ENCODE data around the gene TAB3.

The TAB3 gene

DNA sequence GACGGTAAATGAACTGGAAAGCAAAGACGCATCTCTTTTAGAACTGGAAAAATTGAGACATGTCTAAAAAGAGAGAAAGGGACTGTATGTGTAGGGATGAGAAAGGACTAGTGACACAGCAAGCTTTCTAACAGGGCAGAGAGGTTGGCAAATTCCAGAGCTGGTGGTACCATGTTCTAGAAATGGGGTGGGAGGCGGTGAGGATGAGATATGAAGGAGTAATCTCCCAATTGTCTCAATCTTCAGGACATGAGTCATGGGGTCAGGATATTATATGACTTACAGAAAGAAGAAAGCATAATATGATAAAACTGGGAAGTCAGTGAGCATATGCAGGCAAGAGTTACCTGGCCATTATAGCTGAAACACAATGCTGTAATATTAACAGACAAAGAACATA lies 14.2 kb downstream of the TAB3 start:
- no peak overlapping the region for H3K4me3 Mint-ChIP-seq
- H3K27ac Mint-ChIP-seq = no peak overlapping the region
- H3K9me3 Mint-ChIP-seq = no peaks in the 10 kb centered on the region
- DNase-seq (ENCODE audit: low spot score) = no peak
- H3K27me3 Mint-ChIP-seq (ENCODE audit: low read depth) = no peaks in the 10 kb centered on the region
- H3K36me3 Mint-ChIP-seq (ENCODE audit: low read depth) = peaks cover 2% of the 10 kb centered on the region
- peaks cover 9% of the 10 kb centered on the region for H3K4me1 Mint-ChIP-seq (ENCODE audit: low read depth)

DNA sequence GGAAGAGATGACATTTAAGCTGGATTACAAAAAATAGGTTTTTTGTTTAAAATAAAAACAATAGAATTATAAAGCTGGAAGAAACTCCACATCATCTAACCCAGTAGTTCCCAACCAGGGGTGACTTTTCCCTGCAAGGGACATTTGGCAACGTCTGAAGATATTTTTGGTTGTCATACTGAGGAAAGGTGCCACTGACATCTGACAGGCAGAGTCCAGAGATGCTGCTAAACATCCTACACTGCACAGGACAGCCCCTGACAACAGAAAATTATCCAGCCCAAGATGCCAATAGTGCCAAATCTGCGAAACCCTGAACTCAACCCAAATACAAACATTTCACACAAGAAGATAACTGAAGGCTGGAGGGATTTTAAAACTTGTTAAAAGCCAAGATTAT lies 18.5 kb downstream of the TAB3 start:
- no peak overlapping the region for H3K4me3 Mint-ChIP-seq

DNA sequence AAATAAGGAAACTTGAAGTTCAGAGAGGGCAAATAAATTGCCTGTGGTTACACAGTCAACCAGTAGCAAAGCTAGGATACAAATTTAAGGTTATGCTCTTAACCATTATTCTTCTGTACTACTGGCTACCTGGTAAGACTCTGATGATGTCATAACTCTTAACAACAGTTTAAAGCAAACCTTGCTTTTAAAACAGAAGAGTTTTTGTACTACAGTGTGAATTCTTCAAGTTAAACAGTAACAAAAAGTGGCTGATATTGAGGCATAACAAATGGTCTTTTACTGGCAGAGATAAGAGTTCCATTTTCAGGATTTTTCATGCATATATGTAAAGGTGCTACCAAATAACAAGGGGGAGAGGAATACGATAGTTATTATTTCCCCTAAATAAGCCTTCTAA lies 23.4 kb downstream of the TAB3 start:
- DNase-seq (ENCODE audit: low spot score) = no peak
- H3K27ac Mint-ChIP-seq = no peak overlapping the region
- H3K36me3 Mint-ChIP-seq (ENCODE audit: low read depth) = peaks cover 3% of the 10 kb centered on the region
- H3K4me3 Mint-ChIP-seq = no peak overlapping the region
- no peaks in the 10 kb centered on the region for H3K27me3 Mint-ChIP-seq (ENCODE audit: low read depth)
- H3K9me3 Mint-ChIP-seq = no peaks in the 10 kb centered on the region
- no peaks in the 10 kb centered on the region for H3K4me1 Mint-ChIP-seq (ENCODE audit: low read depth)

More for the DNA sequence above, 18.5 kb downstream of the TAB3 start:
- H3K27me3 Mint-ChIP-seq (ENCODE audit: low read depth) = no peaks in the 10 kb centered on the region
- H3K9me3 Mint-ChIP-seq = no peaks in the 10 kb centered on the region
- peaks cover 2% of the 10 kb centered on the region for H3K36me3 Mint-ChIP-seq (ENCODE audit: low read depth)
- H3K4me1 Mint-ChIP-seq (ENCODE audit: low read depth) = peaks cover 6% of the 10 kb centered on the region
- H3K27ac Mint-ChIP-seq = no peak overlapping the region
- DNase-seq (ENCODE audit: low spot score) = no peak

DNA sequence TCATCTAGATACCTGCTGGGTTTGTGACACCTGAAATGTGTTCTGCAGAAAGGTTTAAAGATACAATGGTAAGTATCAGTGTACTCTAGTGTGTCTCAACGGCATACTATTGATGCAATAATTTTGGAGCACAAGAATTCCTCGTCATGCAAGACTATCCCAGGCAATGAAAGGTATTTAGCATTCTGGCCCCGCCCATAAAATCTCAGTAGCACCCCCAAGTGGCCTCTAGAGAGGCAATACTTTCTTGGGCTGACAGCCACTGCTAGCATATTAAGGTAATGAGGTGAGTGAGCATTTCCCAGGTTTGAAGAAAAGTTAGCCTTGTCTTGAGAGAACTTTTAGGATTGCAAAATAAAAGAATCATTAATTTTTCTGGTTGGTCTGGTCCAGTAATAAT lies 24.0 kb downstream of the TAB3 start:
- Mint-ChIP-seq H3K4me3 (no peak overlapping the region), H3K27ac (no peak overlapping the region), H3K27me3 (ENCODE audit: low read depth) (no peaks in the 10 kb centered on the region), H3K4me1 (ENCODE audit: low read depth) (no peaks in the 10 kb centered on the region), H3K36me3 (ENCODE audit: low read depth) (peaks cover 3% of the 10 kb centered on the region), H3K9me3 (no peaks in the 10 kb centered on the region)
- DNase-seq (ENCODE audit: low spot score) = no peak

DNA sequence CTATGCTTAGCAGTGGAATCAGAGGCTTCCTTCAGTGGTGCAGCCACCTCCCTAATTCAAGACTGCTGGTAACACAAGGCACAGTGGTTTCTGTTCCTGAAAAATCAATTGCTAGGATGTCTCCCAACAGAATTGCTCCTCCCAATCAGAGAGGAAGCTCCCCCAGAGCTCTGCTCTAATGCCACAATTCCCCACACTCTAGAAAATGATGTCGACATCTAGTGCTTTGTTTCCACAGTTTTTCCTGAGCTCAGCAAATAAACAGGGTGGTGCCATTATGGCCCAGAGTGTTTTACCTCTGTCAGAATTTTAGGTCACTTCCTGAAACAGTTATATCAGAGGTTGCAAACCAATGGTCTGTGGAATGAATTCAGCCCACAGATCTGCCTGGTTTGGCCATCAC lies 24.7 kb downstream of the TAB3 start:
- Mint-ChIP-seq H3K4me3 (no peak overlapping the region), H3K27ac (no peak overlapping the region), H3K4me1 (ENCODE audit: low read depth) (no peaks in the 10 kb centered on the region), H3K36me3 (ENCODE audit: low read depth) (peaks cover 5% of the 10 kb centered on the region), H3K27me3 (ENCODE audit: low read depth) (no peaks in the 10 kb centered on the region), H3K9me3 (no peaks in the 10 kb centered on the region)
- no peak for DNase-seq (ENCODE audit: low spot score)

DNA sequence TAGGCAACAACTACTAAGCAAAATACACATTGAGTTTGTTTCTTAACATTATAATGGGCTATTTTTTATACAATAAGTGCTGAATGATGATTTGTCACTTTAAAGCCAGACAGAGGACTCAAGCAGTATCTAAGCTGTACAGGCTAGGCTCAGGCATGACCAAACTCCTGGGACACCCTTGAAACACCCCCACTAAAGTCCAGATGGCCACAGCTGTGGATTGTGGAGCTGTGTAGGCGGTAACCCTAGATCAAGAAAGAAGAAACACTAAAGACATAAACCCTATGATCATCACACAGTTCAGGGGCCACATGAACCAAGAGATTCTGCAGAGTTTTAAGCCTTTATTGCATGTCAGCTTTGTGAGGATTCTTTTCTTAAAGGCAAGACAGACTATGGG lies 25.1 kb downstream of the TAB3 start:
- no peaks in the 10 kb centered on the region for H3K27me3 Mint-ChIP-seq (ENCODE audit: low read depth)
- DNase-seq (ENCODE audit: low spot score) = no peak
- H3K9me3 Mint-ChIP-seq = no peaks in the 10 kb centered on the region
- H3K27ac Mint-ChIP-seq = no peak overlapping the region
- no peaks in the 10 kb centered on the region for H3K4me1 Mint-ChIP-seq (ENCODE audit: low read depth)
- H3K36me3 Mint-ChIP-seq (ENCODE audit: low read depth) = peaks cover 8% of the 10 kb centered on the region
- no peak overlapping the region for H3K4me3 Mint-ChIP-seq

DNA sequence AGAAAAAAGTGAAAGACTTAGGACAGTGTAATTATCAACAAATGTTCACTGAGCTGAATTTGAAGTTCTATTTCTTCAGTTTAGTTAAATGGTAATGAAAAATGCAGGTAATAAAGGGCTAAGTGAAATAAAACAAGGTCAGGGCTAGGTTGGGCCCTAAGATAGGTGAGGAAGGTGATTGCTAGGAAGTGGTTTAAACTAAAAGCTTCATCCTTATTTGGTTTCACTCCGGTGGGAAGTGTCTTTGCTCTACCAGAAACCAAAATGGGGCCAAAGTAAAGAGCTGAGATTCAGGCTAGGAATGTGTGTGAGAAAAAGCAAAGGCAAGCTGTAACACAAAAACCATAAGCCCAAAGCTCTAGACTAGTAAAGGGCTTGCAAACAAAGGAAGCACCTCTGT lies 31.0 kb downstream of the TAB3 start:
- H3K4me3 Mint-ChIP-seq = no peak overlapping the region
- H3K27ac Mint-ChIP-seq = no peak overlapping the region
- peaks cover 26% of the 10 kb centered on the region for H3K36me3 Mint-ChIP-seq (ENCODE audit: low read depth)
- H3K9me3 Mint-ChIP-seq = no peaks in the 10 kb centered on the region
- no peaks in the 10 kb centered on the region for H3K27me3 Mint-ChIP-seq (ENCODE audit: low read depth)
- H3K4me1 Mint-ChIP-seq (ENCODE audit: low read depth) = no peaks in the 10 kb centered on the region
- DNase-seq (ENCODE audit: low spot score) = no peak

DNA sequence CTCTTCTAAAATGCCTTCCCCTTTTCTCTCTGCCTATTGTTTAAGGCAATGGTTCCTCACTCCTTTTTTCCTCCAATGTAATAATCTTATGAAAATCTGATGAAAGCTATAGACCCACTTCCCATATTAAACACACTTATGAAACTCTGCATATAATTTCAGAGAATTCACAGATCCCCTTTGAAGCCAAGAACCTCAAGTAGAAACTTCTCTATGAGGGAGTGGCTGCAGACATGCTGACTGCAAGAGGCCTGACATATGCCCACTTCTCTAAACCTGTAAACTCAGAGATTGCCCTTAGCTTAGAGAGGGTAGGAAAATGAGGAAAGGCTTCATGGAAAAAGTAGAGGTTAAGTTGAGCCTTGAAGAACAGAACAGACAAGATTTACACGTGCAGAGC lies 37.6 kb downstream of the TAB3 start:
- H3K4me1 Mint-ChIP-seq (ENCODE audit: low read depth) = no peaks in the 10 kb centered on the region
- no peak overlapping the region for H3K27ac Mint-ChIP-seq
- H3K4me3 Mint-ChIP-seq = no peak overlapping the region
- no peaks in the 10 kb centered on the region for H3K9me3 Mint-ChIP-seq
- no peaks in the 10 kb centered on the region for H3K27me3 Mint-ChIP-seq (ENCODE audit: low read depth)
- H3K36me3 Mint-ChIP-seq (ENCODE audit: low read depth) = peaks cover 34% of the 10 kb centered on the region
- DNase-seq (ENCODE audit: low spot score) = no peak

DNA sequence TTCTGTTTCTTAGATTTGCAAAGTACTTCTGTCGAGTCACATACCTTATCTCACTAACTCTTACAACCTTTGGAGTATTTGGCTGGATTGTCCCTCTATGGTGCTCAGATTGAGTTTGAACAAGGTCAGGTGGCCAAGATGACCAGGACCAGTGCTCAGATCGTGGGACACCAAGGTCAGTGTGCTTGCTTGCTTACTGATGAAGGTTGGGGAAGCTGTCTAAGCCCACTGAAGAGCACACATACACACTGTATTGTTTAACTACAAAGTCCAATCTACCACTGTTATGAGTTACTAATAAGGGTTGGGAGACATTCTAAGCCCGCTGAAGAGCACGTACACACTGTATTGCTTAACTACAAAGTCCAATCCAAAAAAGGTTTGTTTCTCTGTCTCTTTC lies 53.7 kb downstream of the TAB3 start:
- H3K27me3 Mint-ChIP-seq (ENCODE audit: low read depth) = no peaks in the 10 kb centered on the region
- no peaks in the 10 kb centered on the region for H3K9me3 Mint-ChIP-seq
- H3K36me3 Mint-ChIP-seq (ENCODE audit: low read depth) = peaks cover 47% of the 10 kb centered on the region
- H3K4me3 Mint-ChIP-seq = no peak overlapping the region
- DNase-seq (ENCODE audit: low spot score) = no peak
- no peak overlapping the region for H3K27ac Mint-ChIP-seq
- H3K4me1 Mint-ChIP-seq (ENCODE audit: low read depth) = peaks cover 13% of the 10 kb centered on the region

DNA sequence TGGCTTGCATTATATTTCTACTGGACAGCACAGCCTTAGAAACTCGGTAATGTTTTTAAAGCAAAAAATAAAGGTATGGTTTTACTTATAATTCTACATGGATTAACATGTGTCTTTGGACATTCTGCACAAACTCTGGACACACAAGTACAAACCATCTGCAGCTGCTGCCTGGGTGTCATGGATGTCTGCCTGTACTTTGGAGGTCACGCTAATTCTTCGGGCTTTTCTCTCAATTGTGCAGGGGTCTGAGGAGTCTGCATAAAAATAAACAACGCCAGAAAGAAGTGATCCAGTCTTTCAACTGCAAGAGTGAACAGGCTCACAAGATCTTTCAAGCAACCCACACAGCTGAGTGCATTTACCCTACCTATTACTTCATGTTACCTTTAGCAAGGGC lies 55.2 kb downstream of the TAB3 start:
- H3K4me3 Mint-ChIP-seq = no peak overlapping the region
- H3K27ac Mint-ChIP-seq = no peak overlapping the region
- peaks cover 40% of the 10 kb centered on the region for H3K36me3 Mint-ChIP-seq (ENCODE audit: low read depth)
- H3K9me3 Mint-ChIP-seq = no peaks in the 10 kb centered on the region
- peaks cover 15% of the 10 kb centered on the region for H3K4me1 Mint-ChIP-seq (ENCODE audit: low read depth)
- H3K27me3 Mint-ChIP-seq (ENCODE audit: low read depth) = no peaks in the 10 kb centered on the region
- DNase-seq (ENCODE audit: low spot score) = no peak

DNA sequence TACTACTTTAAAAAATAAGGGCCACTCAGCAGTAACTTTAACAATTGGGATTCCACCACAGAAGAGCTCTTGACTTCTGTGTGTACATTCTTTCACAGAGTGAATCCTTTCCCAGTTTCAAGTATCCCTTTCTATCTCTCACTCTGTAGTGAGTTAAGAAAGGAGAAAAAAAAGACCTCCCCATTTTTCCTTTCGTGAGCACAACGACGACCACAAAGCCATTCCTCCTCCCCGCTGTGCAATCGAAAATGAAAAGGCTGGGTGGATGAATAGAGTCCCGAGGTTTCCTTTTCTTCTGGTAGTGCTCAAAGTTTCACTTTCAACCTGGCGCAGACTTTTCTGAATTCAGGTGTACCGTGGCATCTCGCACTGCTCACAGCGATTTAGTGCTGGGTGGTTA lies 58.0 kb downstream of the TAB3 start:
- H3K36me3 Mint-ChIP-seq (ENCODE audit: low read depth) = peaks cover 32% of the 10 kb centered on the region
- peak; percentile 29 for DNase-seq (ENCODE audit: low spot score)
- no peaks in the 10 kb centered on the region for H3K9me3 Mint-ChIP-seq
- peak overlapping the region; percentile 76 for H3K27ac Mint-ChIP-seq
- H3K4me3 Mint-ChIP-seq = peak overlapping the region; percentile 78
- H3K27me3 Mint-ChIP-seq (ENCODE audit: low read depth) = no peaks in the 10 kb centered on the region
- peaks cover 21% of the 10 kb centered on the region for H3K4me1 Mint-ChIP-seq (ENCODE audit: low read depth)

DNA sequence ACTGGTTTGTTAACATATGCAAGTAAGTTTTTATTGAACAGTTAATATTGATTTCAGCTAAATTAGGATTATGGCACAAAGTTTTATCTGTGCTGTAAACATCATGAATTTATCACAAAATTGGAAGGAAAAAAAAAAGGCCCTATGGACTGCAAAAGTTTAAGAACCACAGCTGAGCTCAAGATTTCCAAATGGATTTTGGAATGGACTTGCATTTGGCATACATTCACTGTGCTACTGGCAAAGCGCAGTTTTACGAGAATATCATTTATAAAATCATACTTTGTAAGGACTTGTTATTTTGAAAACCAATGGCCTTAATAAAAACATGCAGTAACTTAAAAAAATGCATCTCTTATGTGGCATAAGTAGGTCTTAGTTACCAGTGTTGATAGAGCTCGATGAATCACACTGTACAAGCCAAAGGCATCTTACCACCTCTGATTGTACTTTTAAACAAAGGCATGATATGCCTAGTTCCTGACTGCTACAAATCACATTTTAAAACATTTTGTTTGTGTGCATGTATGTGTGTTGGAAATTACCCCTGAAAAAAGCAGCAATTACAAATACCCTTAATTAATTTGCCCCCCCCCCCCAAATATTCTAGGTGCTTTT lies 58.6 kb downstream of the TAB3 start:
- Mint-ChIP-seq H3K4me1 (ENCODE audit: low read depth) (peaks cover 21% of the 10 kb centered on the region), H3K27ac (no peak overlapping the region), H3K4me3 (peak overlapping the region; percentile 78), H3K9me3 (no peaks in the 10 kb centered on the region), H3K27me3 (ENCODE audit: low read depth) (no peaks in the 10 kb centered on the region), H3K36me3 (ENCODE audit: low read depth) (peaks cover 30% of the 10 kb centered on the region)
- DNase-seq (ENCODE audit: low spot score) = no peak

DNA sequence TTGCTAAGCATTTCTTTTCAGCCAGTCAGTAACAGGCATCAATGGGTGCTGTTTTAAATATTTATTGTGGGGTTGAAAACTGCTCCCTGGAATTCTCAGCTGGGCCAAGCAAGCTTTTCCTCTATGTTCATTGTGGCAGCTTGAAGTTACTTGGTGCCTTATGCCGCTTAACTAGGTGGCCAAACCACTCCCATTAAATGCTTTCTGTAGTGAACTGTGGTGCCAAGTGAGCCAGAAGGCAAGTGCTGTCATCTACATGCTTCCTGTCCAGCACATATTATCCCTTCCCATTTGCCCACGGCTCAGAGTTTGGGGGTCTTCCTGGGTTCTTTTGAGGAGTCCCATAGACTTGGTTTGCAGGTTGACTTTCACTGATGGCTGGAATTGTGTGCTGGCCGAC lies 64.8 kb downstream of the TAB3 start:
- Mint-ChIP-seq H3K36me3 (ENCODE audit: low read depth) (peaks cover 11% of the 10 kb centered on the region), H3K27me3 (ENCODE audit: low read depth) (no peaks in the 10 kb centered on the region), H3K4me3 (no peak overlapping the region), H3K27ac (no peak overlapping the region), H3K4me1 (ENCODE audit: low read depth) (peaks cover 14% of the 10 kb centered on the region), H3K9me3 (no peaks in the 10 kb centered on the region)
- DNase-seq (ENCODE audit: low spot score) = no peak

DNA sequence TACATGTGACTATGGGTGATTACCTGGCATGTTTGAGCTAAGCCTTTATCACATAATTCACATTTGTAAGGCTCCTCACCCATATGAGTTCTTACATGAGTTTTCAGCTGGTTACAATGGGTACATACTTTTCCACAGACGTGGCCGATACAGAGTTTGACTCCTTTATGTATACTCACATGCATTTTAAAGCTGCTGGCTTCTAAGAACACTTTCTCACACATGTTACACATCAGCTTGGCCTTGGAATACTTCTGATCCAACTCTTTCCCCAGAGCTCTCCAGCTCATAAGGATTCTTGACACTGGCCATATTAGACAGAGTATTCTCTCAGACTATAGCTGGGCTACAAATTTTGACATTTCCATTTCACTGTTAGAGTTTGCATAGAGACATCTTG lies 66.3 kb downstream of the TAB3 start:
- Mint-ChIP-seq H3K27ac (no peak overlapping the region), H3K4me1 (ENCODE audit: low read depth) (peaks cover 9% of the 10 kb centered on the region), H3K9me3 (no peaks in the 10 kb centered on the region), H3K4me3 (no peak overlapping the region), H3K36me3 (ENCODE audit: low read depth) (peaks cover 3% of the 10 kb centered on the region), H3K27me3 (ENCODE audit: low read depth) (no peaks in the 10 kb centered on the region)
- DNase-seq (ENCODE audit: low spot score) = no peak

DNA sequence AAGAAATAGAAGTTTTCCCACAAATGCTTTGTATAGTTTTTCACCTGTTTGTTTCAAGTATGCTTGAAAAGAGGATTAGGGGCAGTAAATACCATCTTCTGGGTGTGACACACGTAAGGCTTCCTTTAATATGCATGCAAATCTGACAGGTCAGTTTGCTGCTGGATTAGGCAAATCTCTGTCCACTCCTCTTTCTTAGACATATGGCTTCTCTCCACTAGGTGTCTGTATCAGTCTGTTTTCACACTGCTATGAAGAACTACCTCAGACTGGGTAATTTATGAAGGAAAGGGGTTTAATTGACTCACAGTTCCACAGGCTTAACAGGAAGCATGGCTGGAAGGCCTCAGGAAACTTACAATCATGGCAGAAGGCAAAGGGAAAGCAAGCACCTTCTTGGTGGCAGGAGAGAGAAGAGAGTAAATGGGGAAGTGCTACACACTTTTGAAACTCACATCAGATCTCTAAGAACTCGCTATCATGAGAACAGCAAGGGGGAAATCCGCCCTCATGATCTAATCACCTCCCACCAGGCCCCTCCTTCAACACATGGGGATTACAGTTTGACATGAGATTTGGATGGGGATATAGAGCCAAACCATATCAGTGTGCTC lies 66.9 kb downstream of the TAB3 start:
- Mint-ChIP-seq H3K9me3 (no peaks in the 10 kb centered on the region), H3K27me3 (ENCODE audit: low read depth) (no peaks in the 10 kb centered on the region), H3K4me1 (ENCODE audit: low read depth) (peaks cover 9% of the 10 kb centered on the region), H3K36me3 (ENCODE audit: low read depth) (peaks cover 3% of the 10 kb centered on the region), H3K4me3 (no peak overlapping the region), H3K27ac (no peak overlapping the region)
- DNase-seq (ENCODE audit: low spot score) = no peak
